ENCODE measurements around the gene PPM1A.

PPM1A gene

GRCh38 chr14:60220917-60221316 is 28.1 kb upstream of the PPM1A start:
- Histone ChIP-seq H2AFZ (ENCODE audit: low read depth, low read length) (no peak overlapping the region), H3K9ac (ENCODE audit: low read depth, low read length) (no peak overlapping the region), H3K4me2 (ENCODE audit: insufficient read depth, low read length) (no peak overlapping the region), H3K27ac (ENCODE audit: low read length) (no peak overlapping the region), H3K79me2 (ENCODE audit: insufficient read depth, low read length) (no peaks in the 10 kb centered on the region), H3K36me3 (ENCODE audit: insufficient read depth, low read length) (no peaks in the 10 kb centered on the region), H3K4me1 (ENCODE audit: insufficient read depth, low read length) (no peaks in the 10 kb centered on the region), H3K27me3 (ENCODE audit: insufficient read depth, low read length, poor library complexity) (no peaks in the 10 kb centered on the region), H4K20me1 (ENCODE audit: insufficient read depth, low read length) (no peaks in the 10 kb centered on the region), H3K9me3 (ENCODE audit: insufficient read depth, low read length, severe bottlenecking) (no peaks in the 10 kb centered on the region), H3K4me3 (ENCODE audit: low read depth in 1 of 2, low read length in 2 of 2) (no peak overlapping the region)
- TF ChIP-seq EZH2 (IDR thresholded peaks at IDR 0.05; ENCODE audit: borderline replicate concordance, low read depth, low read length, severe bottlenecking) (no peak), CTCF (IDR thresholded peaks at IDR 0.05; ENCODE audit: borderline replicate concordance, extremely low read depth, low read length, poor library complexity, severe bottlenecking) (no peak)
- DNase-seq (no peak), ATAC-seq (ENCODE audit: insufficient read depth, low read depth) (no peak)

- Histone ChIP-seq H3K4me2 (ENCODE audit: insufficient read depth, low read length) (no peak overlapping the region), H3K27me3 (ENCODE audit: insufficient read depth, low read length, poor library complexity) (no peaks in the 10 kb centered on the region), H3K9ac (ENCODE audit: low read depth, low read length) (no peak overlapping the region), H3K27ac (ENCODE audit: low read length) (no peak overlapping the region), H3K9me3 (ENCODE audit: insufficient read depth, low read length, severe bottlenecking) (no peaks in the 10 kb centered on the region), H2AFZ (ENCODE audit: low read depth, low read length) (no peak overlapping the region), H4K20me1 (ENCODE audit: insufficient read depth, low read length) (no peaks in the 10 kb centered on the region), H3K79me2 (ENCODE audit: insufficient read depth, low read length) (no peaks in the 10 kb centered on the region), H3K36me3 (ENCODE audit: insufficient read depth, low read length) (no peaks in the 10 kb centered on the region), H3K4me1 (ENCODE audit: insufficient read depth, low read length) (no peaks in the 10 kb centered on the region), H3K4me3 (ENCODE audit: low read depth in 1 of 2, low read length in 2 of 2) (no peak overlapping the region)
- no peak for DNase-seq
- no peak for ATAC-seq (ENCODE audit: insufficient read depth, low read depth)
- TF ChIP-seq EZH2 (IDR thresholded peaks at IDR 0.05; ENCODE audit: borderline replicate concordance, low read depth, low read length, severe bottlenecking) (no peak), CTCF (IDR thresholded peaks at IDR 0.05; ENCODE audit: borderline replicate concordance, extremely low read depth, low read length, poor library complexity, severe bottlenecking) (no peak)
Observed at GRCh38 chr14:60221457-60221856, 27.6 kb upstream of the PPM1A start.

GRCh38 chr14:60222820-60223219 is 26.2 kb upstream of the PPM1A start:
- H3K36me3 ChIP-seq (ENCODE audit: insufficient read depth, low read length) = no peaks in the 10 kb centered on the region
- no peaks in the 10 kb centered on the region for H3K9me3 ChIP-seq (ENCODE audit: insufficient read depth, low read length, severe bottlenecking)
- H3K79me2 ChIP-seq (ENCODE audit: insufficient read depth, low read length) = no peaks in the 10 kb centered on the region
- H3K27me3 ChIP-seq (ENCODE audit: insufficient read depth, low read length, poor library complexity) = no peaks in the 10 kb centered on the region
- DNase-seq = no peak
- no peak overlapping the region for H3K27ac ChIP-seq (ENCODE audit: low read length)
- no peak overlapping the region for H3K9ac ChIP-seq (ENCODE audit: low read depth, low read length)
- H2AFZ ChIP-seq (ENCODE audit: low read depth, low read length) = no peak overlapping the region
- no peak overlapping the region for H3K4me3 ChIP-seq (ENCODE audit: low read depth in 1 of 2, low read length in 2 of 2)
- ATAC-seq (ENCODE audit: insufficient read depth, low read depth) = no peak
- TF ChIP-seq CTCF (IDR thresholded peaks at IDR 0.05; ENCODE audit: borderline replicate concordance, extremely low read depth, low read length, poor library complexity, severe bottlenecking) (no peak), EZH2 (IDR thresholded peaks at IDR 0.05; ENCODE audit: borderline replicate concordance, low read depth, low read length, severe bottlenecking) (no peak)
- H3K4me1 ChIP-seq (ENCODE audit: insufficient read depth, low read length) = no peaks in the 10 kb centered on the region
- H4K20me1 ChIP-seq (ENCODE audit: insufficient read depth, low read length) = no peaks in the 10 kb centered on the region
- no peak overlapping the region for H3K4me2 ChIP-seq (ENCODE audit: insufficient read depth, low read length)

- no peak overlapping the region for H2AFZ ChIP-seq (ENCODE audit: low read depth, low read length)
- TF ChIP-seq CTCF (IDR thresholded peaks at IDR 0.05; ENCODE audit: borderline replicate concordance, extremely low read depth, low read length, poor library complexity, severe bottlenecking) = no peak
- TF ChIP-seq EZH2 (IDR thresholded peaks at IDR 0.05; ENCODE audit: borderline replicate concordance, low read depth, low read length, severe bottlenecking) = no peak
- no peaks in the 10 kb centered on the region for H3K4me1 ChIP-seq (ENCODE audit: insufficient read depth, low read length)
- no peaks in the 10 kb centered on the region for H3K36me3 ChIP-seq (ENCODE audit: insufficient read depth, low read length)
- H3K4me2 ChIP-seq (ENCODE audit: insufficient read depth, low read length) = no peak overlapping the region
- H3K4me3 ChIP-seq (ENCODE audit: low read depth in 1 of 2, low read length in 2 of 2) = no peak overlapping the region
- H4K20me1 ChIP-seq (ENCODE audit: insufficient read depth, low read length) = no peaks in the 10 kb centered on the region
- DNase-seq (no peak), ATAC-seq (ENCODE audit: insufficient read depth, low read depth) (no peak)
- no peaks in the 10 kb centered on the region for H3K27me3 ChIP-seq (ENCODE audit: insufficient read depth, low read length, poor library complexity)
- H3K79me2 ChIP-seq (ENCODE audit: insufficient read depth, low read length) = no peaks in the 10 kb centered on the region
- H3K9ac ChIP-seq (ENCODE audit: low read depth, low read length) = no peak overlapping the region
- H3K27ac ChIP-seq (ENCODE audit: low read length) = no peak overlapping the region
- no peaks in the 10 kb centered on the region for H3K9me3 ChIP-seq (ENCODE audit: insufficient read depth, low read length, severe bottlenecking)
Observed at GRCh38 chr14:60225265-60225664, 23.8 kb upstream of the PPM1A start.

All from DND-41 (cell line).